HK-2 (cell line): ENCODE measurements around the gene PSENEN.
"Not testable (repeated sequence)": the region's sequence is repeated elsewhere in the genome, so short reads cannot be mapped to it uniquely, and the experiment has no call there.

ENCODE experiments used
- DNase-seq: peaks from one replicate; pipeline ENCODE4 v3.0.0-alpha.2; 2018; ENCODE audit not compliant: unreplicated experiment

The PSENEN gene

GRCh38 chr19:35718345-35719041 is 27.0 kb upstream of the PSENEN start:
- peak; percentile 43 for DNase-seq

- DNase-seq = no peak
These were observed 25.9 kb upstream of the PSENEN start for GRCh38 chr19:35719402-35720162.

- DNase-seq = no peak
These were observed 25.3 kb upstream of the PSENEN start for GRCh38 chr19:35720163-35720524.

- no peak for DNase-seq
These were observed 24.8 kb upstream of the PSENEN start for GRCh38 chr19:35720648-35721047.

GRCh38 chr19:35721374-35721773 is 24.1 kb upstream of the PSENEN start:
- DNase-seq = no peak

GRCh38 chr19:35722461-35722860 is 23.0 kb upstream of the PSENEN start:
- DNase-seq = no peak

- DNase-seq = no peak
These were observed 22.6 kb upstream of the PSENEN start for GRCh38 chr19:35722897-35723296.

- no peak for DNase-seq
These were observed 21.8 kb upstream of the PSENEN start for GRCh38 chr19:35723671-35724070.

- not testable (repeated sequence) for DNase-seq
These were observed 21.3 kb upstream of the PSENEN start for GRCh38 chr19:35724132-35724531.

- no peak for DNase-seq
These were observed 20.9 kb upstream of the PSENEN start for GRCh38 chr19:35724560-35724959.

- no peak for DNase-seq
These were observed 20.1 kb upstream of the PSENEN start for GRCh38 chr19:35725216-35725861.

- no peak for DNase-seq
These were observed 18.1 kb upstream of the PSENEN start for GRCh38 chr19:35727053-35727955.

- no peak for DNase-seq
These were observed 17.3 kb upstream of the PSENEN start for GRCh38 chr19:35727956-35728706.

GRCh38 chr19:35729021-35729420 is 16.4 kb upstream of the PSENEN start:
- DNase-seq = no peak

GRCh38 chr19:35729763-35730162 is 15.7 kb upstream of the PSENEN start:
- DNase-seq = no peak

GRCh38 chr19:35730326-35730725 is 15.1 kb upstream of the PSENEN start:
- no peak for DNase-seq

- no peak for DNase-seq
These were observed 14.1 kb upstream of the PSENEN start for GRCh38 chr19:35731353-35731752.

GRCh38 chr19:35731779-35732405 is 13.6 kb upstream of the PSENEN start:
- DNase-seq = no peak

- DNase-seq = no peak
These were observed 12.8 kb upstream of the PSENEN start for GRCh38 chr19:35732540-35733179.
